HCT116 (cell line): Measurements from ENCODE around the gene UVRAG. TPM values are rescaled to one million over a fixed set of nuclear protein-coding genes. Genes with fewer than 3 reads are reported as not detected.

ENCODE experiments used
- ATAC-seq: fragments of 200-7000 bp; cut with Tn5 transposase; 2 replicates; pipeline ENCODE4 v1.9.1; 2020; ENCODE audit warnings: mild to moderate bottlenecking, moderate library complexity
- BruUV-seq: library from RNA; stranded (reverse); fragments of 400-500 nt; replicated peaks from 2 replicates; lab custom pipeline; 2021; lab: Mats Ljungman, UMichigan
- CTCF ChIA-PET: fragments of 300-600 bp; sonication (Branson Sonifier 250); formaldehyde crosslinking; loops from one replicate; lab custom pipeline; 2021; ENCODE audit warnings: antibody characterized with exemption; lab: Charles Lee
- POLR2A ChIA-PET: fragments of 300-600, 350-600 bp; sonication (Branson Sonifier 250); formaldehyde crosslinking; loops from one replicate; lab custom pipeline; 2021; ENCODE audit warnings: antibody characterized with exemption; lab: Charles Lee
- RAD21 ChIA-PET, 2 experiments: fragments of 300-600 bp; sonication (Branson Sonifier 250); formaldehyde crosslinking; loops; one replicate each; lab custom pipeline; 2023; ENCODE audit warnings: low total read pairs in 2 of 2; ENCODE audit not compliant: uncharacterized antibody in 2 of 2, unreplicated experiment in 2 of 2, low non-redundant PET in 1 of 2; lab: Charles Lee
- DNase-seq: peaks from one replicate; pipeline ENCODE4 v3.0.0-alpha.2; 2010; ENCODE audit warnings: low read depth, low spot score
- H2AFZ ChIP-seq: fragments of 200-600 bp; shearing (Covaris generic), sonication (generic); 2 replicates; pipeline ENCODE4 v1.6.1; 2017; ENCODE audit warnings: low read depth, mixed run types, mixed read lengths, antibody characterized with exemption, low read length; ENCODE audit not compliant: poor library complexity, severe bottlenecking
- H3K27ac ChIP-seq: 2 replicates; pipeline ENCODE4 v1.5.1; 2012; ENCODE audit warnings: low read depth, low read length
- H3K27me3 ChIP-seq: fragments of 200-600 bp; sonication (generic); 2 replicates; pipeline ENCODE4 v1.6.1; 2016; ENCODE audit warnings: mixed run types, low read length, mixed read lengths; ENCODE audit not compliant: insufficient read depth
- H3K36me3 ChIP-seq, 2 experiments: fragments of 200-500 bp in 1 of 2; fragments of 200-600 bp in 1 of 2; sonication (Bioruptor generic) in 1 of 2; sonication (generic) in 1 of 2; 2 replicates each; pipeline versions ENCODE4 v1.5.1 to v1.6.1; 2014 to 2016; ENCODE audit warnings: low read length in 2 of 2, inconsistent platforms in 1 of 2, mixed read lengths in 1 of 2, mixed run types in 1 of 2; ENCODE audit not compliant: insufficient read depth in 2 of 2, control insufficient read depth in 1 of 2
- H3K4me1 ChIP-seq, 2 experiments: fragments of 200-600 bp in 1 of 2; sonication (generic) in 1 of 2; 2 replicates each; pipeline versions ENCODE4 v1.5.1 to v1.6.1; 2012 to 2017; ENCODE audit warnings: low read length in 2 of 2, inconsistent platforms in 1 of 2, mild to moderate bottlenecking in 1 of 2, mixed read lengths in 1 of 2, mixed run types in 1 of 2, moderate library complexity in 1 of 2; ENCODE audit not compliant: insufficient read depth in 2 of 2, control insufficient read depth in 1 of 2
- H3K4me2 ChIP-seq: fragments of 200-600 bp; sonication (generic); 2 replicates; pipeline ENCODE4 v1.6.1; 2017; ENCODE audit warnings: mixed run types, low read length, mixed read lengths
- H3K4me3 ChIP-seq, 2 experiments: fragments of 200-600 bp in 1 of 2; sonication (generic) in 1 of 2; replicated peaks in 1 of 2; 2 replicates each; pipeline ENCODE4 v1.5.1; 2011 to 2016; ENCODE audit warnings: low read length in 2 of 2, control low read depth in 1 of 2, low read depth in 1 of 2, mild to moderate bottlenecking in 1 of 2, mixed read lengths in 1 of 2, mixed run types in 1 of 2
- H3K79me2 ChIP-seq: fragments of 200-600 bp; sonication (generic); 2 replicates; pipeline ENCODE4 v1.6.1; 2017; ENCODE audit warnings: mild to moderate bottlenecking, mixed run types, low read length, moderate library complexity, mixed read lengths; ENCODE audit not compliant: insufficient read depth
- H3K9ac ChIP-seq: fragments of 200-600 bp; sonication (generic); 2 replicates; pipeline ENCODE4 v1.6.1; 2016; ENCODE audit warnings: low read length, mixed read lengths
- H3K9me2 ChIP-seq: fragments of 200-600 bp; sonication (generic), shearing (Covaris generic); 2 replicates; pipeline ENCODE4 v1.6.1; 2017; ENCODE audit warnings: mixed run types, mild to moderate bottlenecking, moderate library complexity; ENCODE audit not compliant: insufficient read depth
- H3K9me3 ChIP-seq, 2 experiments: fragments of 200-500 bp in 1 of 2; fragments of 200-600 bp in 1 of 2; sonication (Bioruptor generic) in 1 of 2; sonication (generic) in 1 of 2; 2 replicates each; pipeline ENCODE4 v1.6.1; 2014 to 2017; ENCODE audit warnings: low read length in 2 of 2, mixed read lengths in 2 of 2, inconsistent platforms in 1 of 2, low read depth in 1 of 2, mild to moderate bottlenecking in 1 of 2, mixed run types in 1 of 2, moderate library complexity in 1 of 2; ENCODE audit not compliant: control insufficient read depth in 1 of 2, insufficient read depth in 1 of 2
- H4K20me1 ChIP-seq: fragments of 200-600 bp; sonication (generic), shearing (Covaris generic); 2 replicates; pipeline ENCODE4 v1.6.1; 2017; ENCODE audit warnings: mixed run types, mild to moderate bottlenecking, moderate library complexity; ENCODE audit not compliant: insufficient read depth
- CBX3 ChIP-seq: IDR thresholded peaks from 2 replicates; pipeline ENCODE4 v1.6.1; 2012; ENCODE audit warnings: low read depth
- CEBPB ChIP-seq: IDR thresholded peaks from 2 replicates; pipeline ENCODE4 v1.6.1; 2012; ENCODE audit warnings: low read depth
- ELF1 ChIP-seq: IDR thresholded peaks from 2 replicates; pipeline ENCODE4 v1.6.1; 2012; ENCODE audit warnings: low read depth, borderline replicate concordance
- JUND ChIP-seq: IDR thresholded peaks from 2 replicates; pipeline ENCODE4 v1.6.1; 2012
- YY1 ChIP-seq: IDR thresholded peaks from 2 replicates; pipeline ENCODE4 v1.6.1; 2011; ENCODE audit warnings: low read length, low read depth, moderate library complexity, mild to moderate bottlenecking; ENCODE audit not compliant: insufficient replicate concordance; ENCODE audit errors: extremely low read depth
- ZBTB33 ChIP-seq: IDR thresholded peaks from 2 replicates; pipeline ENCODE4 v1.6.1; 2011; ENCODE audit warnings: mild to moderate bottlenecking, low read length, moderate library complexity; ENCODE audit not compliant: insufficient replicate concordance; ENCODE audit errors: extremely low read depth
- ZFX ChIP-seq: fragments of 450-650 bp; IDR thresholded peaks from 2 replicates; pipeline ENCODE4 v1.6.1; 2017
- intact Hi-C: fragments of 100-400 bp; cut with micrococcal nuclease; formaldehyde crosslinking; loops from 2 replicates; pipeline ENCODE4 v1.10.0; 2022
- total RNA-seq: library from RNA; stranded (reverse); gene quantifications from one replicate; pipeline ENCODE4 v1.2.1, GENCODE V29; 2021; ENCODE audit not compliant: unreplicated experiment

UVRAG gene
- total RNA-seq, 1 experiment from 2014 or later = 12.3 TPM

GRCh38 chr11:76162336-76163288 lies 347.6 kb downstream of the UVRAG start:
- no peaks in the 10 kb centered on the region for H3K27me3 ChIP-seq
- CTCF ChIA-PET = interaction anchor here (1.6 kb wide), 1 partner anchor 10 kb away, joined by 7 read pairs; no protein-coding TSS in a partner anchor
- intact Hi-C loops = no loop called here

More at GRCh38 chr11:76162336-76163288, 347.6 kb downstream of the UVRAG start:
- H3K9ac ChIP-seq = no peak overlapping the region
- no peaks in the 10 kb centered on the region for H3K36me3 ChIP-seq
- RAD21 ChIA-PET = no interaction called here
- POLR2A ChIA-PET = no interaction called here
- ATAC-seq (no peak), DNase-seq (no peak)
- no peaks in the 10 kb centered on the region for H3K4me1 ChIP-seq
- no peaks in the 10 kb centered on the region for H3K9me3 ChIP-seq
- no peak overlapping the region for H3K27ac ChIP-seq
- no peak for TF ChIP-seq YY1
- TF ChIP-seq ZBTB33 = no peak
- TF ChIP-seq JUND = no peak
- TF ChIP-seq CEBPB = no peak
- no peak for TF ChIP-seq CBX3
- TF ChIP-seq ZFX = no peak
- no peak for TF ChIP-seq ELF1
- no TSS peak for BruUV-seq
- H2AFZ ChIP-seq = no peak overlapping the region
- H3K4me2 ChIP-seq = no peak overlapping the region
- no peak overlapping the region for H3K4me3 ChIP-seq
- H3K79me2 ChIP-seq = no peaks in the 10 kb centered on the region
- H4K20me1 ChIP-seq = no peaks in the 10 kb centered on the region
- no peaks in the 10 kb centered on the region for H3K9me2 ChIP-seq
